Neural cell (in vitro differentiated cells): ENCODE results near the gene GID4.

Source experiments
- CTCF ChIP-seq: fragments of 450-650 bp; IDR thresholded peaks from 2 replicates; pipeline ENCODE4 v1.5.1; 2014; ENCODE audit warnings: antibody characterized with exemption, mild to moderate bottlenecking, moderate library complexity; ENCODE audit not compliant: poor library complexity, severe bottlenecking
- MXI1 ChIP-seq: fragments of 450-650 bp; conservative IDR thresholded peaks from 2 replicates; pipeline ENCODE4 v1.6.1; 2014; ENCODE audit warnings: antibody characterized with exemption, mild to moderate bottlenecking; ENCODE audit not compliant: poor library complexity, severe bottlenecking
- POLR2AphosphoS5 ChIP-seq: IDR thresholded peaks from 2 replicates; pipeline ENCODE4 v1.6.1; 2012
- RAD21 ChIP-seq: fragments of 450-650 bp; conservative IDR thresholded peaks from 2 replicates; pipeline ENCODE4 v1.6.1; 2014; ENCODE audit warnings: antibody characterized with exemption, mild to moderate bottlenecking, moderate library complexity
- TAF1 ChIP-seq: IDR thresholded peaks from 2 replicates; pipeline ENCODE4 v1.6.1; 2012; ENCODE audit warnings: low read depth

- TF ChIP-seq CTCF (no peak), POLR2AphosphoS5 (no peak), TAF1 (no peak), MXI1 (no peak), RAD21 (no peak)
Measured at GRCh38 chr17:18015593-18015992, 23.6 kb upstream of the GID4 start.
